Natural killer cell (primary cell): ENCODE data around the gene ZFAND4. TPM values are rescaled to one million over a fixed set of nuclear protein-coding genes. Genes with fewer than 3 reads are reported as not detected.

Experiments used
- ATAC-seq, 3 donors: fragments of 150-1000 bp in 2 of 3; fragments of 200-7000 bp in 1 of 3; cut with Tn5 transposase; 1 replicate in 1 of 3; 2 replicates in 2 of 3; pipeline ENCODE4 v1.10.0; 2021; ENCODE audit warnings: mild to moderate bottlenecking in 2 of 3, moderate library complexity in 2 of 3
- DNase-seq, 2 donors: peaks; one replicate each; pipeline versions ENCODE4 v3.0.0 to v3.0.0-alpha.2; 2013 to 2021; ENCODE audit warnings: mixed read lengths in 1 of 2
- H3K27ac ChIP-seq: one replicate; pipeline ENCODE4 v1.5.1; 2013; ENCODE audit warnings: mild to moderate bottlenecking, low read length
- H3K27me3 ChIP-seq: one replicate; pipeline ENCODE4 v1.6.1; 2013; ENCODE audit warnings: low read length; ENCODE audit not compliant: control insufficient read depth, insufficient read depth
- H3K36me3 ChIP-seq: one replicate; pipeline ENCODE4 v1.6.1; 2013; ENCODE audit warnings: low read length; ENCODE audit not compliant: control insufficient read depth, insufficient read depth
- H3K4me1 ChIP-seq: one replicate; pipeline ENCODE4 v1.6.1; 2013; ENCODE audit warnings: low read length; ENCODE audit not compliant: control insufficient read depth, insufficient read depth
- H3K4me3 ChIP-seq: one replicate; pipeline ENCODE4 v1.5.1; 2013; ENCODE audit warnings: low read length
- H3K9me3 ChIP-seq: one replicate; pipeline ENCODE4 v1.6.1; 2013; ENCODE audit warnings: low read length; ENCODE audit not compliant: control insufficient read depth, insufficient read depth
- H3K27ac Mint-ChIP-seq, 2 donors: one replicate each; pipeline ENCODE4 v1.8.0; 2022; ENCODE audit warnings: mild to moderate bottlenecking in 2 of 2, mixed read lengths in 2 of 2, moderate library complexity in 1 of 2
- H3K27me3 Mint-ChIP-seq, 2 donors: one replicate each; pipeline ENCODE4 v1.8.0; 2022; ENCODE audit warnings: low read depth in 2 of 2, mixed read lengths in 2 of 2
- H3K36me3 Mint-ChIP-seq: one replicate; pipeline ENCODE4 v1.8.0; 2022; ENCODE audit warnings: mixed read lengths
- H3K4me1 Mint-ChIP-seq, 2 donors: one replicate each; pipeline ENCODE4 v1.8.0; 2022; ENCODE audit warnings: mixed read lengths in 2 of 2
- H3K4me3 Mint-ChIP-seq: one replicate; pipeline ENCODE4 v1.8.0; 2022; ENCODE audit warnings: mild to moderate bottlenecking, moderate library complexity, mixed read lengths
- H3K9me3 Mint-ChIP-seq, 2 donors: one replicate each; pipeline ENCODE4 v1.8.0; 2022; ENCODE audit warnings: mixed read lengths in 2 of 2
- CTCF ChIP-seq: fragments of 200-600 bp; IDR thresholded peaks from one replicate; pipeline ENCODE4 v1.8.0; 2022; ENCODE audit warnings: antibody characterized with exemption
- WGBS: methylation state at CpG from one replicate; pipeline ENCODE4 v1.1.7; 2013; ENCODE audit warnings: missing lambda C conversion rate; ENCODE audit not compliant: insufficient coverage; 5-methylcytosine and 5-hydroxymethylcytosine counted together
- intact Hi-C: fragments of 100-400 bp; cut with micrococcal nuclease; formaldehyde crosslinking; loops from one replicate; pipeline ENCODE4 v1.14.2; 2022
- total RNA-seq, 4 donors: library from RNA; stranded (reverse); fragments of 120-200 nt in 1 of 4; gene quantifications; one replicate each; pipeline versions ENCODE4 v1.2.3 to v1.2.4, GENCODE V29; 2013 to 2022

The ZFAND4 gene
- total RNA-seq, 3 donors from 2014 or later (not counting 1 experiment from before 2014, with no cell fraction given): 27.9 to 35.1 (median 32.1) TPM

GRCh38 chr10:45599646-45600045 lies 72.9 kb downstream of the ZFAND4 start:
- no peak for TF ChIP-seq CTCF
- H3K9me3 ChIP-seq: no peaks in the 10 kb centered on the region
- no peaks in the 10 kb centered on the region for H3K36me3 Mint-ChIP-seq
- ATAC-seq: no peak
- H3K4me1 Mint-ChIP-seq: peaks cover 10 to 11% of the 10 kb centered on the region in 2 donors
- no peak for DNase-seq
- no peak overlapping the region for H3K27ac ChIP-seq
- peaks cover 7% of the 10 kb centered on the region for H3K4me1 ChIP-seq
- H3K36me3 ChIP-seq: no peaks in the 10 kb centered on the region
- H3K27ac Mint-ChIP-seq: no peak overlapping the region
- 94% methylated on average over 6 of the region's 6 CpGs for WGBS
- H3K4me3 ChIP-seq: no peak overlapping the region
- peaks cover 3% of the 10 kb centered on the region for H3K27me3 ChIP-seq
- H3K27me3 Mint-ChIP-seq: peaks cover 21 to 34% of the 10 kb centered on the region in 2 donors
- intact Hi-C loops: no loop called here
- H3K9me3 Mint-ChIP-seq: no peaks in the 10 kb centered on the region
- H3K4me3 Mint-ChIP-seq: no peak overlapping the region

- 94% methylated on average over 7 of the region's 7 CpGs for WGBS
- Histone ChIP-seq H3K4me3 (no peak overlapping the region), H3K9me3 (no peaks in the 10 kb centered on the region), H3K4me1 (peaks cover 7% of the 10 kb centered on the region), H3K27ac (no peak overlapping the region), H3K36me3 (no peaks in the 10 kb centered on the region), H3K27me3 (peaks cover 3% of the 10 kb centered on the region)
- no peaks in the 10 kb centered on the region for H3K36me3 Mint-ChIP-seq
- TF ChIP-seq CTCF: no peak
- DNase-seq (no peak), ATAC-seq (no peak)
- intact Hi-C loops: no loop called here
- peaks cover 21 to 34% of the 10 kb centered on the region in 2 donors for H3K27me3 Mint-ChIP-seq
- H3K4me3 Mint-ChIP-seq: no peak overlapping the region
- H3K27ac Mint-ChIP-seq: no peak overlapping the region
- H3K9me3 Mint-ChIP-seq: no peaks in the 10 kb centered on the region
- peaks cover 10 to 11% of the 10 kb centered on the region in 2 donors for H3K4me1 Mint-ChIP-seq
Observed at GRCh38 chr10:45599021-45599603, 73.5 kb downstream of the ZFAND4 start.

GRCh38 chr10:45596526-45596925 lies 76.0 kb downstream of the ZFAND4 start:
- WGBS: 90% methylated on average over 9 of the region's 9 CpGs
- Mint-ChIP-seq H3K27ac (no peak overlapping the region), H3K27me3 (peaks cover 17 to 22% of the 10 kb centered on the region in 2 donors), H3K36me3 (no peaks in the 10 kb centered on the region), H3K4me3 (no peak overlapping the region), H3K4me1 (peaks cover 35% of the 10 kb centered on the region in 2 donors), H3K9me3 (no peaks in the 10 kb centered on the region)
- ATAC-seq: no peak
- intact Hi-C loops: no loop called here
- no peaks in the 10 kb centered on the region for H3K9me3 ChIP-seq
- TF ChIP-seq CTCF: no peak
- H3K36me3 ChIP-seq: no peaks in the 10 kb centered on the region
- peaks cover 3% of the 10 kb centered on the region for H3K27me3 ChIP-seq
- peaks cover 10% of the 10 kb centered on the region for H3K4me1 ChIP-seq
- H3K4me3 ChIP-seq: no peak overlapping the region
- H3K27ac ChIP-seq: no peak overlapping the region
- no peak for DNase-seq
